Activated CD8-positive, alpha-beta memory T cell treated with anti-CD3 and anti-CD28 coated beads, Interleukin-2, amount 50 U/mL, for 1 hour (primary cell): ENCODE measurements around the gene RALGPS1.

ENCODE experiments used
- DNase-seq: peaks from one replicate; pipeline ENCODE4 v3.0.0-alpha.2; 2020; ENCODE audit errors: extremely low read depth

The RALGPS1 gene

GRCh38 chr9:127078988-127079387 is 164.4 kb downstream of the RALGPS1 start:
- DNase-seq = no peak

GRCh38 chr9:127079446-127080140 is 165.0 kb downstream of the RALGPS1 start:
- DNase-seq = no peak

GRCh38 chr9:127081250-127082185 is 166.9 kb downstream of the RALGPS1 start:
- no peak for DNase-seq

GRCh38 chr9:127083138-127083980 is 168.8 kb downstream of the RALGPS1 start:
- DNase-seq = no peak

GRCh38 chr9:127084076-127085039 is 169.8 kb downstream of the RALGPS1 start:
- DNase-seq = no peak

GRCh38 chr9:127085186-127085585 is 170.6 kb downstream of the RALGPS1 start:
- DNase-seq = no peak

GRCh38 chr9:127086771-127087170 is 172.2 kb downstream of the RALGPS1 start:
- DNase-seq = no peak

- DNase-seq = no peak
These were observed 172.8 kb downstream of the RALGPS1 start for GRCh38 chr9:127087411-127087810.

GRCh38 chr9:127087836-127088235 is 173.3 kb downstream of the RALGPS1 start:
- DNase-seq = no peak

- DNase-seq = no peak
These were observed 174.4 kb downstream of the RALGPS1 start for GRCh38 chr9:127088724-127089615.

GRCh38 chr9:127089631-127090081 is 175.1 kb downstream of the RALGPS1 start:
- no peak for DNase-seq

- no peak for DNase-seq
These were observed 175.9 kb downstream of the RALGPS1 start for GRCh38 chr9:127090341-127090985.

GRCh38 chr9:127091526-127091925 is 176.9 kb downstream of the RALGPS1 start:
- no peak for DNase-seq

GRCh38 chr9:127092041-127092608 is 177.5 kb downstream of the RALGPS1 start:
- no peak for DNase-seq

- no peak for DNase-seq
These were observed 178.9 kb downstream of the RALGPS1 start for GRCh38 chr9:127093319-127094020.

GRCh38 chr9:127095411-127095810 is 180.8 kb downstream of the RALGPS1 start:
- no peak for DNase-seq

GRCh38 chr9:127096208-127096607 is 181.6 kb downstream of the RALGPS1 start:
- no peak for DNase-seq

GRCh38 chr9:127097683-127098082 is 183.1 kb downstream of the RALGPS1 start:
- DNase-seq = no peak
